SU-DHL-6 (cell line): ENCODE results near the gene MPO.

Source experiments
- H2AFZ ChIP-seq: fragments of 200-600 bp; sonication (generic); 2 replicates; pipeline ENCODE4 v1.6.1; 2014; ENCODE audit warnings: low read depth, mild to moderate bottlenecking, moderate library complexity, mixed read lengths, antibody characterized with exemption, low read length; ENCODE audit not compliant: severe bottlenecking
- H3F3A ChIP-seq: fragments of 200-600 bp; shearing (Covaris generic); 2 replicates; pipeline ENCODE4 v1.6.0; 2016; ENCODE audit warnings: antibody characterized with exemption, mild to moderate bottlenecking; ENCODE audit not compliant: insufficient read depth
- H3K27ac ChIP-seq: fragments of 200-600 bp; sonication (generic); 2 replicates; pipeline ENCODE4 v1.5.1; 2016; ENCODE audit warnings: low read depth, mild to moderate bottlenecking, low read length, moderate library complexity, mixed read lengths
- H3K27me3 ChIP-seq: fragments of 200-600 bp; sonication (generic), shearing (Covaris generic); 2 replicates; pipeline ENCODE4 v1.6.0; 2014; ENCODE audit warnings: mild to moderate bottlenecking, low read length
- H3K36me3 ChIP-seq: fragments of 200-600 bp; sonication (generic); 2 replicates; pipeline ENCODE4 v1.6.1; 2014; ENCODE audit warnings: mild to moderate bottlenecking, low read length, mixed read lengths
- H3K4me2 ChIP-seq: fragments of 300-600, 200-600 bp; shearing (Covaris generic), sonication (generic); 2 replicates; pipeline ENCODE4 v1.6.0; 2014; ENCODE audit warnings: low read length, low read depth, mild to moderate bottlenecking; ENCODE audit not compliant: poor library complexity, severe bottlenecking
- H3K4me3 ChIP-seq: fragments of 200-600 bp; sonication (generic); 2 replicates; pipeline ENCODE4 v1.5.1; 2014; ENCODE audit warnings: antibody characterized with exemption, low read length, mild to moderate bottlenecking, mixed read lengths; ENCODE audit not compliant: insufficient read depth, poor library complexity, severe bottlenecking
- H3K79me2 ChIP-seq: fragments of 200-600 bp; sonication (generic); 2 replicates; pipeline ENCODE4 v1.6.1; 2014; ENCODE audit warnings: mild to moderate bottlenecking, low read length, moderate library complexity; ENCODE audit not compliant: insufficient read depth
- H3K9ac ChIP-seq: fragments of 200-600 bp; sonication (generic); 2 replicates; pipeline ENCODE4 v1.7.0; 2014; ENCODE audit warnings: mild to moderate bottlenecking, low read length
- H3K9me2 ChIP-seq: fragments of 200-600 bp; sonication (generic); replicated peaks from 2 replicates; pipeline ENCODE4 v1.6.1; 2014; ENCODE audit warnings: low read length; ENCODE audit not compliant: insufficient read depth
- H3K9me3 ChIP-seq: fragments of 200-600 bp; sonication (generic); 2 replicates; pipeline ENCODE4 v1.6.1; 2014; ENCODE audit warnings: low read length, mixed read lengths; ENCODE audit not compliant: insufficient read depth
- H4K20me1 ChIP-seq: fragments of 200-600 bp; sonication (generic); 2 replicates; pipeline ENCODE4 v1.6.1; 2014; ENCODE audit warnings: low read depth, mild to moderate bottlenecking, antibody characterized with exemption, low read length, moderate library complexity, mixed read lengths
- CTCF ChIP-seq: fragments of 200-600 bp; sonication (generic); IDR thresholded peaks from one replicate; pipeline ENCODE4 v1.5.1; 2017; ENCODE audit warnings: antibody characterized with exemption, mild to moderate bottlenecking, low read length, moderate library complexity; ENCODE audit not compliant: insufficient read depth, poor library complexity, severe bottlenecking
- EZH2phosphoT487 ChIP-seq: fragments of 200-600 bp; sonication (generic), shearing (Covaris generic); conservative IDR thresholded peaks from 2 replicates; pipeline ENCODE4 v1.6.1; 2018; ENCODE audit warnings: mild to moderate bottlenecking, antibody characterized with exemption, low read length, moderate library complexity, mixed read lengths

MPO gene

GRCh38 chr17:58248955-58249269 lies 31.8 kb downstream of the MPO start:
- Histone ChIP-seq H3K9ac (no peak overlapping the region), H3K4me2 (no peak overlapping the region), H3K9me2 (no peaks in the 10 kb centered on the region), H3K79me2 (no peaks in the 10 kb centered on the region), H3K27me3 (no peaks in the 10 kb centered on the region), H2AFZ (no peak overlapping the region), H3K27ac (no peak overlapping the region), H3K9me3 (no peaks in the 10 kb centered on the region), H4K20me1 (no peaks in the 10 kb centered on the region), H3K36me3 (no peaks in the 10 kb centered on the region), H3F3A (no peaks in the 10 kb centered on the region), H3K4me3 (no peak overlapping the region)
- TF ChIP-seq EZH2phosphoT487 (no peak), CTCF (no peak)

GRCh38 chr17:58247511-58248363 lies 33.0 kb downstream of the MPO start:
- H3K4me2 ChIP-seq = no peak overlapping the region
- H2AFZ ChIP-seq = no peak overlapping the region
- TF ChIP-seq CTCF (no peak), EZH2phosphoT487 (no peak)
- H3K9ac ChIP-seq = no peak overlapping the region
- H3K27ac ChIP-seq = no peak overlapping the region
- no peaks in the 10 kb centered on the region for H3K9me3 ChIP-seq
- no peaks in the 10 kb centered on the region for H3F3A ChIP-seq
- no peak overlapping the region for H3K4me3 ChIP-seq
- no peaks in the 10 kb centered on the region for H4K20me1 ChIP-seq
- H3K27me3 ChIP-seq = no peaks in the 10 kb centered on the region
- no peaks in the 10 kb centered on the region for H3K79me2 ChIP-seq
- no peaks in the 10 kb centered on the region for H3K36me3 ChIP-seq
- no peaks in the 10 kb centered on the region for H3K9me2 ChIP-seq

- H3K36me3 ChIP-seq = no peaks in the 10 kb centered on the region
- no peak overlapping the region for H3K4me2 ChIP-seq
- H3K9me2 ChIP-seq = no peaks in the 10 kb centered on the region
- H4K20me1 ChIP-seq = no peaks in the 10 kb centered on the region
- H3K79me2 ChIP-seq = no peaks in the 10 kb centered on the region
- no peak for TF ChIP-seq EZH2phosphoT487
- TF ChIP-seq CTCF = no peak
- no peak overlapping the region for H3K27ac ChIP-seq
- H3F3A ChIP-seq = no peaks in the 10 kb centered on the region
- no peaks in the 10 kb centered on the region for H3K27me3 ChIP-seq
- no peaks in the 10 kb centered on the region for H3K9me3 ChIP-seq
- no peak overlapping the region for H3K4me3 ChIP-seq
- no peak overlapping the region for H3K9ac ChIP-seq
- no peak overlapping the region for H2AFZ ChIP-seq
These were observed 34.0 kb downstream of the MPO start for GRCh38 chr17:58246781-58247180.
